Loucy (cell line): Measurements from ENCODE around the gene RPL37.

Experiments used
- CTCF ChIP-seq: fragments of 200-600 bp; sonication (generic); conservative IDR thresholded peaks from 2 replicates; pipeline ENCODE4 v1.5.1; 2014; ENCODE audit warnings: mild to moderate bottlenecking, antibody characterized with exemption, low read length
- EZH2phosphoT487 ChIP-seq: fragments of 200-600 bp; IDR thresholded peaks from 2 replicates; pipeline ENCODE4 v1.6.1; 2018; ENCODE audit warnings: antibody characterized with exemption, mild to moderate bottlenecking, moderate library complexity, borderline replicate concordance

- no peak for TF ChIP-seq CTCF
- TF ChIP-seq EZH2phosphoT487: no peak
Measured at GRCh38 chr5:40812125-40812524, 22.9 kb downstream of the RPL37 start.
